Colon (tissue), 2 donors: Measurements from ENCODE around the gene PPP1R3F.

Source experiments
- FAIRE-seq: peaks from 2 replicates; lab custom pipeline; 2012; peaks lifted over from hg19 to GRCh38; lab: Jason Lieb, UNC
- donor health status: control.
- donor health status: control.

The PPP1R3F gene

GRCh38 chrX:49269767-49270248, at the start of gene PPP1R3F:
Gene PPP1R3F, plus strand, starts transcription at chrX:49269793. Its CDS starts 77 bp downstream, at chrX:49269870.
- FAIRE-seq = no peak

GRCh38 chrX:49220100-49220499, 49.5 kb upstream of the PPP1R3F start:
- no peak for FAIRE-seq

- no peak for FAIRE-seq
Measured at GRCh38 chrX:49221868-49222267, 47.7 kb upstream of the PPP1R3F start.

- FAIRE-seq = no peak
Measured at GRCh38 chrX:49225858-49226257, 43.7 kb upstream of the PPP1R3F start.

GRCh38 chrX:49226946-49227345, 42.6 kb upstream of the PPP1R3F start:
- FAIRE-seq = no peak

GRCh38 chrX:49227726-49228125, 41.9 kb upstream of the PPP1R3F start:
- FAIRE-seq = no peak

- no peak for FAIRE-seq
Measured at GRCh38 chrX:49228185-49228584, 41.4 kb upstream of the PPP1R3F start.

- FAIRE-seq = no peak
Measured at GRCh38 chrX:49230500-49231232, 38.9 kb upstream of the PPP1R3F start.

- FAIRE-seq = no peak
Measured at GRCh38 chrX:49231333-49232000, 38.1 kb upstream of the PPP1R3F start.

- no peak for FAIRE-seq
Measured at GRCh38 chrX:49232525-49232924, 37.1 kb upstream of the PPP1R3F start.

GRCh38 chrX:49233176-49233575, 36.4 kb upstream of the PPP1R3F start, which contains the start of gene CACNA1F:
Gene CACNA1F, minus strand, starts transcription at chrX:49233340. Its CDS starts 31 bp downstream, at chrX:49233309.
- no peak for FAIRE-seq

GRCh38 chrX:49233887-49234555, 35.6 kb upstream of the PPP1R3F start:
- no peak for FAIRE-seq

GRCh38 chrX:49237060-49237459, 32.5 kb upstream of the PPP1R3F start:
- no peak for FAIRE-seq

GRCh38 chrX:49238735-49239134, 30.9 kb upstream of the PPP1R3F start:
- no peak for FAIRE-seq

- FAIRE-seq = no peak
Measured at GRCh38 chrX:49242545-49243066, 27.0 kb upstream of the PPP1R3F start.

GRCh38 chrX:49243166-49243565, 26.4 kb upstream of the PPP1R3F start:
- FAIRE-seq = no peak

- FAIRE-seq = no peak
Measured at GRCh38 chrX:49244207-49244606, 25.4 kb upstream of the PPP1R3F start.

GRCh38 chrX:49246541-49246940, 23.1 kb upstream of the PPP1R3F start:
- no peak for FAIRE-seq

GRCh38 chrX:49247346-49247745, 22.2 kb upstream of the PPP1R3F start:
- no peak for FAIRE-seq

- FAIRE-seq = no peak
Measured at GRCh38 chrX:49247916-49248811, 21.4 kb upstream of the PPP1R3F start.

- FAIRE-seq = no peak
Measured at GRCh38 chrX:49249071-49249470, 20.5 kb upstream of the PPP1R3F start.

- no peak for FAIRE-seq
Measured at GRCh38 chrX:49249616-49250015, 20.0 kb upstream of the PPP1R3F start.
